ENCODE data around the gene SGSH. TPM values are rescaled to one million over a fixed set of nuclear protein-coding genes. Genes with fewer than 3 reads are reported as not detected.

The SGSH gene
- total RNA-seq, 1 donor from 2014 or later = 53.7 TPM

DNA sequence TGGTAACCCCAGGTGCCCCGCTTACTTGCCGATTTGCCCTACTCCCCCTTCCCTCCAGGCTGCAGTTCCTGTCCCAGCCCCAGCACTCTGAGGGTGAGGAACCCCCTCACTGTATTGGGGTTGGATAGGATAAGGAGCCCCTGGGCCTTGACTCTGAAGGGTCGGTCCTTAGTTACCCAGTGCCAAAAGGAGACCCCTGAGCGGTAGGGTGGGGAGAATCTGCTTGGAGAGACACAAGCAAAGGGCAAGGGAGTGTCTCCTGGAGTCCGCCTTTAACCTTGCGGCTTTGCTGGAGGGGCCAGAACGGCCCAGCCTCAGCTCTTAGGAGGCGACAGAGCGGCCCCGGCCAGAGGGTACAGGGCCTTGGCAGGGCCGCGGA lies 37.3 kb downstream of the SGSH start:
- H3K9me3 Mint-ChIP-seq = no peaks in the 10 kb centered on the region
- H3K27ac Mint-ChIP-seq = no peak overlapping the region
- no peaks in the 10 kb centered on the region for H3K36me3 Mint-ChIP-seq
- no peak for DNase-seq (ENCODE audit: low spot score in 2 of 2, unreplicated experiment in 2 of 2)
- no peaks in the 10 kb centered on the region for H3K27me3 Mint-ChIP-seq (ENCODE audit: low read depth)
- H3K4me3 Mint-ChIP-seq = no peak overlapping the region
- TF ChIP-seq, protein P1, sequence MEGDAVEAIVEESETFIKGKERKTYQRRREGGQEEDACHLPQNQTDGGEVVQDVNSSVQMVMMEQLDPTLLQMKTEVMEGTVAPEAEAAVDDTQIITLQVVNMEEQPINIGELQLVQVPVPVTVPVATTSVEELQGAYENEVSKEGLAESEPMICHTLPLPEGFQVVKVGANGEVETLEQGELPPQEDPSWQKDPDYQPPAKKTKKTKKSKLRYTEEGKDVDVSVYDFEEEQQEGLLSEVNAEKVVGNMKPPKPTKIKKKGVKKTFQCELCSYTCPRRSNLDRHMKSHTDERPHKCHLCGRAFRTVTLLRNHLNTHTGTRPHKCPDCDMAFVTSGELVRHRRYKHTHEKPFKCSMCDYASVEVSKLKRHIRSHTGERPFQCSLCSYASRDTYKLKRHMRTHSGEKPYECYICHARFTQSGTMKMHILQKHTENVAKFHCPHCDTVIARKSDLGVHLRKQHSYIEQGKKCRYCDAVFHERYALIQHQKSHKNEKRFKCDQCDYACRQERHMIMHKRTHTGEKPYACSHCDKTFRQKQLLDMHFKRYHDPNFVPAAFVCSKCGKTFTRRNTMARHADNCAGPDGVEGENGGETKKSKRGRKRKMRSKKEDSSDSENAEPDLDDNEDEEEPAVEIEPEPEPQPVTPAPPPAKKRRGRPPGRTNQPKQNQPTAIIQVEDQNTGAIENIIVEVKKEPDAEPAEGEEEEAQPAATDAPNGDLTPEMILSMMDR (IDR thresholded peaks at IDR 0.05; ENCODE audit: unreplicated experiment) = no peak
- H3K4me1 Mint-ChIP-seq = no peaks in the 10 kb centered on the region

DNA sequence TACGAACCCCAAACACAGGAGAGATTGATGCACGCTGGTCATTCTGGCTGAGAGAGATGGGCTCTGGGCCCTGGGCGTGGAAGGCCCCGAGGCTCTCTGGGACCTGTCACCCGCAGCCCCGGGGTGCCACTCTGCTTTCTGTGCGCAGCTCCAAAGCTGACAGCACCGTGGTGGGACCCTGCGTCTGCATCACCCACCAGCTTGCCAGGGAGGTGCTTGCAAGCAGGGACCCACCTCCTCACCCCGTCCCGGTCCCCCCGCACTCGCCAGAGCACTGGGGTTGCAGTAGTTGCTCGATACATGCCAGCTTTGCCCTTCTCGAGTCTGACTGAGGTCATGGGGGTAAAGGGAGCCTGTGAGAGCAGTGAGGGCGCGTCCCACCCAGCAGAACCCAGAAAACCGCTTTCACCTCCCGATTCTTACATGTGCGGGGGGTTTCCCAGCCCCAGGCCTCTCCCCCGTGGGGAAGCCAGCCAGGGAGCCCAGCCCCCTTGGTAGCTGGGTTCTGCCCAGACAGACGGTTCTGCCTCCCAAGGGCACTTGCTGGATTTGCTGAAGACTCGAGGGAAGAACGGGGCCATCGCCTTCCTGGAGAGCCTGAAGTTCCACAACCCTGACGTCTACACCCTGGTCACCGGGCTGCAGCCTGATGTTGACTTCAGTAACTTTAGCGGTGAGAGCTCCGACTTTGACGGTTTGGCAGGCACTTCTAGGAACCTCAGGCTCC lies 37.9 kb downstream of the SGSH start:
- H3K9me3 Mint-ChIP-seq = no peaks in the 10 kb centered on the region
- TF ChIP-seq, protein P1 (IDR thresholded peaks at IDR 0.05; ENCODE audit: unreplicated experiment) = no peak
- DNase-seq (ENCODE audit: low spot score in 2 of 2, unreplicated experiment in 2 of 2) = no peak
- no peaks in the 10 kb centered on the region for H3K36me3 Mint-ChIP-seq
- H3K4me1 Mint-ChIP-seq = no peaks in the 10 kb centered on the region
- H3K27ac Mint-ChIP-seq = no peak overlapping the region
- H3K4me3 Mint-ChIP-seq = no peak overlapping the region
- H3K27me3 Mint-ChIP-seq (ENCODE audit: low read depth) = no peaks in the 10 kb centered on the region

DNA sequence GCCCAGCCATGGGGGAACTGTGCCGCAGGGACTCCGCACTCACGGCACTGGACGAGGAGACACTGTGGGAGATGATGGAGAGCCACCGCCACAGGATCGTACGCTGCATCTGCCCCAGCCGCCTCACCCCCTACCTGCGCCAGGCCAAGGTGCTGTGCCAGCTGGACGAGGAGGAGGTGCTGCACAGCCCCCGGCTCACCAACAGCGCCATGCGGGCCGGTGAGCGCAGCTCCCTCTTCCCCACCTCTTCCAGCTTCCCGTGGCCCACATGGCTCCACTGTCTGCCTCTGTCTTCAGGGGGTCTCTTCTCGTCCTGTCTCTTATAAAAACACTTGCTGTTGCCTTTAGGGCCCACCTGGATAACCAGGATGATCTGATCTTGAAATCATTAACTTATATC lies 38.7 kb downstream of the SGSH start:
- Mint-ChIP-seq H3K36me3 (no peaks in the 10 kb centered on the region), H3K4me1 (no peaks in the 10 kb centered on the region), H3K4me3 (no peak overlapping the region), H3K27ac (no peak overlapping the region), H3K9me3 (no peaks in the 10 kb centered on the region), H3K27me3 (ENCODE audit: low read depth) (no peaks in the 10 kb centered on the region)
- TF ChIP-seq, protein P1 (IDR thresholded peaks at IDR 0.05; ENCODE audit: unreplicated experiment) = no peak
- DNase-seq (ENCODE audit: low spot score in 2 of 2, unreplicated experiment in 2 of 2) = no peak

DNA sequence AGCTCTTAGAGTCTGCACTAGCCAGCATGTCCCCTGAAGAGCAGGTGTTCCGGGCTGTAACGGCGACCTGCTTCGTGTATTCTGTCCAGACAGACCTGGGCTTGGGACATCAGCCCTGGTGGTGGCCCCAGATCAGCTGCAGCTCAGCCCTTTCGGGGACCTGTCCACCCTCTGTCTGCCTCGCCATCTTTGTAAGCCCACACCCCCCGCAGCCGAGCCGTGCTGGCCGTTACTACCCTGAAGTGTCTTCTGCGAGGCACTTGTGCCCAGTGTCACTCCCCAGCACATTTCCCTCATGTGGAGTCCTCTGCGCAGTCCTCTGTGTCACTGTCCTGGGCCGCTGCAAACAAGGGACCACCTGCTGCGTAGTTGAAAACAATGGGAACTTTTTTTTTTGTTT lies 39.9 kb downstream of the SGSH start:
- H3K4me1 Mint-ChIP-seq = peaks cover 3% of the 10 kb centered on the region
- TF ChIP-seq, protein P1 (IDR thresholded peaks at IDR 0.05; ENCODE audit: unreplicated experiment) = no peak
- no peak overlapping the region for H3K27ac Mint-ChIP-seq
- no peak for DNase-seq (ENCODE audit: low spot score in 2 of 2, unreplicated experiment in 2 of 2)
- H3K9me3 Mint-ChIP-seq = no peaks in the 10 kb centered on the region
- no peak overlapping the region for H3K4me3 Mint-ChIP-seq
- H3K36me3 Mint-ChIP-seq = no peaks in the 10 kb centered on the region
- no peaks in the 10 kb centered on the region for H3K27me3 Mint-ChIP-seq (ENCODE audit: low read depth)

DNA sequence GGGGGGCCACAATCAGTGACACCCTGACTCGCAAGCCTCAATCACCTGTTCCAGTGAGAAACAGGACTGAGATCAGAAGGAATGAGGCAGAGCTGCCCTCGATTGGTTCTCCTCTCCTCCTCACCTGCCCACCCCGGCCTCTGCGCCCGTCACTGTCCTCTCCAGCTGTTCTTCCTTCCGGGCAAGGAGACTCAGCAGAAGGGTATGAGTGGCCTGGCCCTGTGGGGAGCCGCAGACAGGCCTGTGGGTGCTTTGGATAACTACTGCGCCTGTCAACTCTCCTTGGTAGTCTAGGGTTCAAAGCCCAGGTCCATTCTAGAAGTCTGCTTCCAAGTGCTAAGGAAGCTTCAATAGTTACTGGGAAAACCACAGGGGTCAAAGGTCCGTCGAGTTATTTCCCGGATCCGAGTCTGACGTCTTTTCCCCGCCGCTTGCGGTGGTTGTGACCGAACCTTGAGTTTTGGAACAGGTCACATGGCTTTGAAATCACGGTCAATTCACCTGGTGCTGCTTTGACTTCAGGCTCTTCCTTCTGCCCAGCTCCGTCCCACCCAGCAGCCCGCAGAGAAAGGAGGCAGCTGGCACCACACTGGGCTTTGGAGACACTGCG lies 42.0 kb downstream of the SGSH start:
- TF ChIP-seq, protein P1 (IDR thresholded peaks at IDR 0.05; ENCODE audit: unreplicated experiment) = no peak
- H3K27ac Mint-ChIP-seq = no peak overlapping the region
- no peak overlapping the region for H3K4me3 Mint-ChIP-seq
- H3K27me3 Mint-ChIP-seq (ENCODE audit: low read depth) = no peaks in the 10 kb centered on the region
- no peaks in the 10 kb centered on the region for H3K9me3 Mint-ChIP-seq
- no peak for DNase-seq (ENCODE audit: low spot score in 2 of 2, unreplicated experiment in 2 of 2)
- peaks cover 3% of the 10 kb centered on the region for H3K4me1 Mint-ChIP-seq
- no peaks in the 10 kb centered on the region for H3K36me3 Mint-ChIP-seq
